Caco-2 (cell line): ENCODE measurements around the gene FRYL. TPM values are rescaled to one million over a fixed set of nuclear protein-coding genes. Genes with fewer than 3 reads are reported as not detected.
"Not testable (repeated sequence)": the region's sequence is repeated elsewhere in the genome, so short reads cannot be mapped to it uniquely, and the experiment has no call there.

Experiments
- BruUV-seq: library from RNA; stranded (reverse); fragments of 400-500 nt; replicated peaks from 2 replicates; lab custom pipeline; 2021; lab: Mats Ljungman, UMichigan
- CTCF ChIA-PET: fragments of 300-600 bp; sonication (Branson Sonifier 250); formaldehyde crosslinking; loops from one replicate; lab custom pipeline; 2022; ENCODE audit warnings: antibody characterized with exemption; lab: Charles Lee
- POLR2A ChIA-PET: fragments of 300-600 bp; sonication (Branson Sonifier 250); formaldehyde crosslinking; loops from one replicate; lab custom pipeline; 2022; ENCODE audit warnings: antibody characterized with exemption; lab: Charles Lee
- DNase-seq, 2 experiments: peaks; one replicate each; pipeline versions ENCODE4 v3.0.0 to v3.0.0-alpha.2; 2020 to 2022
- H3K27me3 ChIP-seq: replicated peaks from 2 replicates; pipeline ENCODE4 v1.6.0; 2011; ENCODE audit warnings: low read length; ENCODE audit not compliant: control insufficient read depth, insufficient read depth
- H3K36me3 ChIP-seq: 2 replicates; pipeline ENCODE4 v1.5.1; 2011; ENCODE audit warnings: low read length; ENCODE audit not compliant: control insufficient read depth, insufficient read depth
- H3K4me1 ChIP-seq: fragments of 250-450 bp; sonication (Bioruptor Pico); 2 replicates; pipeline ENCODE4 v1.5.1; 2020; ENCODE audit warnings: mild to moderate bottlenecking
- H3K4me3 ChIP-seq: 2 replicates; pipeline ENCODE4 v1.5.1; 2011; ENCODE audit warnings: low read depth, mild to moderate bottlenecking, control low read depth, low read length
- H3K9me3 ChIP-seq: fragments of 250-450 bp; sonication (Bioruptor Pico); 2 replicates; pipeline ENCODE4 v1.5.1; 2020; ENCODE audit warnings: mild to moderate bottlenecking, moderate library complexity
- H3K27ac Mint-ChIP-seq: one replicate; pipeline ENCODE4 v1.8.0; 2022; ENCODE audit warnings: mixed read lengths; ENCODE audit not compliant: unreplicated experiment
- H3K27me3 Mint-ChIP-seq: one replicate; pipeline ENCODE4 v1.8.0; 2022; ENCODE audit warnings: mixed read lengths; ENCODE audit not compliant: insufficient read depth, unreplicated experiment
- H3K36me3 Mint-ChIP-seq: one replicate; pipeline ENCODE4 v1.8.0; 2022; ENCODE audit warnings: mild to moderate bottlenecking, mixed read lengths; ENCODE audit not compliant: insufficient read depth, unreplicated experiment
- H3K4me1 Mint-ChIP-seq: one replicate; pipeline ENCODE4 v1.8.0; 2022; ENCODE audit warnings: low read depth, mixed read lengths; ENCODE audit not compliant: unreplicated experiment
- H3K4me3 Mint-ChIP-seq: one replicate; pipeline ENCODE4 v1.8.0; 2022; ENCODE audit warnings: mild to moderate bottlenecking, moderate library complexity, mixed read lengths; ENCODE audit not compliant: unreplicated experiment
- H3K9me3 Mint-ChIP-seq: one replicate; pipeline ENCODE4 v1.8.0; 2022; ENCODE audit warnings: mixed read lengths; ENCODE audit not compliant: unreplicated experiment
- CTCF ChIP-seq, 2 experiments: fragments of 200-600 bp in 1 of 2; IDR thresholded peaks; 1 replicate in 1 of 2; 2 replicates in 1 of 2; pipeline versions ENCODE4 v1.5.1 to v1.8.0; 2011 to 2022; ENCODE audit warnings: antibody characterized with exemption in 1 of 2, control low read depth in 1 of 2, inconsistent platforms in 1 of 2, low read depth in 1 of 2, low read length in 1 of 2, mild to moderate bottlenecking in 1 of 2, moderate library complexity in 1 of 2; ENCODE audit not compliant: insufficient read depth in 1 of 2, severe bottlenecking in 1 of 2, unreplicated experiment in 1 of 2
- intact Hi-C: fragments of 100-400 bp; cut with micrococcal nuclease; formaldehyde crosslinking; loops from one replicate; pipeline ENCODE4 v1.10.0; 2022; ENCODE audit not compliant: unreplicated experiment
- total RNA-seq: library from RNA; stranded (reverse); gene quantifications from 2 replicates; pipeline ENCODE4 v1.2.3, GENCODE V29; 2022

The FRYL gene
- total RNA-seq, 1 experiment from 2014 or later, result 27.4 TPM

GRCh38 chr4:48748949-48749596, 31.0 kb downstream of the FRYL start:
- ChIA-PET CTCF (interaction anchor here (0.6 kb wide), 1 partner anchor 516 kb away, joined by 3 read pairs; no protein-coding TSS in a partner anchor), POLR2A (interaction anchor here (0.6 kb wide), 1 partner anchor 48 kb away, joined by 4 read pairs; no protein-coding TSS in a partner anchor)
- no peaks in the 10 kb centered on the region for H3K27me3 Mint-ChIP-seq
- H3K9me3 Mint-ChIP-seq, result no peaks in the 10 kb centered on the region
- no peaks in the 10 kb centered on the region for H3K9me3 ChIP-seq
- no peak overlapping the region for H3K4me3 ChIP-seq
- H3K27ac Mint-ChIP-seq, result no peak overlapping the region
- H3K4me3 Mint-ChIP-seq, result no peak overlapping the region
- H3K4me1 Mint-ChIP-seq, result no peaks in the 10 kb centered on the region
- H3K4me1 ChIP-seq, result no peaks in the 10 kb centered on the region
- no TSS peak for BruUV-seq
- no peaks in the 10 kb centered on the region for H3K36me3 ChIP-seq
- H3K27me3 ChIP-seq, result no peaks in the 10 kb centered on the region
- intact Hi-C loops, result no loop called here
- H3K36me3 Mint-ChIP-seq, result no peaks in the 10 kb centered on the region
- DNase-seq, result no peak
- no peak for TF ChIP-seq CTCF (IDR thresholded peaks at IDR 0.05; ENCODE audit: insufficient read depth in 1 of 2, low read depth in 1 of 2, low read length in 1 of 2, severe bottlenecking in 1 of 2, unreplicated experiment in 1 of 2)

DNA sequence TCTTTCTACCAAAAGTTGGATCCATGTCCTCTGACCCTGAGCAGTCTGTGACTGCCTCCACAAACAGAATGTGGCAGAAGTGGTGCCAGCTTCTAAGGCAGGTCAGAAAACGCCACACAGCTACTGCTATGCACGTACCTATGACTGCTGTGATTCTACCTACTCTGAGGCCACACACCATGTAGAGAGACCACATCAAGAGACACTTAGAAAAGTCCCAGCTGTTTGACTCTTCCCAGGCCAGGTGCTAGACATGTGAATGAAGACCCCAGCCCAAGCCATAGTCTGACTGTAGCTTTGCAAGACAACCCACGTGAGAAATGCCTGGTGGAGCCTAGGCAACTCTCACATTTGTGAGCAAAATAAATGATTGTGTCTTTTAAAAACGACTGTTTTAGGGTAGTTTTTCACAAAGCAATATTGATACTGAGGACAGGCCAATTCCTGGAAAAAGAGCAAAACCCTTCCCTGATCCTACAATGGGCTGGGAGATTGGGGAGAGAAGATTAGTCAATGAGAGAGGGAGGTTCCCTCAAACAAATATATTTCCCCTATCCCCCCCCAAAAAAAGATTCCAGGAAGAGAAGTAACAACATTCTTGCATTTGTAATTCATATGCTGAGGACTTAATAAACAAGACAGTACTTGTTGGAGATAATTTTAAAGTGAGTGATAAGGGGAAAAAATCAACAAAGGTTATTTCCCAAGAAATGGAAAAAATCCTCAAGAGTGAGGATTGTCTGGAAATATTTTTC, 33.3 kb downstream of the FRYL start:
- BruUV-seq, result no TSS peak
- H3K36me3 ChIP-seq, result no peaks in the 10 kb centered on the region
- intact Hi-C loops, result no loop called here

DNA sequence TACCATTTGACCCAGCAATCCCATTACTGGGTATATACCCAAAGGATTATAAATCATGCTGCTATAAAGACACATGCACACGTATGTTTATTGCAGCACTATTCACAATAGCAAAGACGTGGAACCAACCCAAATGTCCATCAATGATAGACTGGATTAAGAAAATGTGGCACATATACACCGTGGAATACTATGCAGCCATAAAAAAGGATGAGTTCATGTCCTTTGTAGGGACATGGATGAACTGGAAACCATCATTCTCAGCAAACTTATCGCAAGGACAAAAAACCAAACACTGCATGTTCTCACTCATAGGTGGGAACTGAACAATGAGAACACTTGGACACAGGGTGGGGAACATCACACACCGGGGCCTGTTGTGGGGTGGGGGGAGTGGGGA, 34.9 kb downstream of the FRYL start:
- H3K9me3 ChIP-seq, intact Hi-C loops, H3K27me3 Mint-ChIP-seq, POLR2A ChIA-PET, DNase-seq, H3K36me3 ChIP-seq, H3K4me1 ChIP-seq, H3K9me3 Mint-ChIP-seq, H3K27me3 ChIP-seq, H3K4me3 Mint-ChIP-seq, CTCF ChIA-PET, H3K4me1 Mint-ChIP-seq, BruUV-seq, H3K4me3 ChIP-seq, H3K36me3 Mint-ChIP-seq, H3K27ac Mint-ChIP-seq: not testable (repeated sequence)

More for the DNA sequence above, 33.3 kb downstream of the FRYL start:
- Mint-ChIP-seq H3K27me3 (no peaks in the 10 kb centered on the region), H3K4me3 (no peak overlapping the region), H3K27ac (no peak overlapping the region), H3K9me3 (no peaks in the 10 kb centered on the region), H3K36me3 (peaks cover 6% of the 10 kb centered on the region), H3K4me1 (no peaks in the 10 kb centered on the region)
- H3K4me1 ChIP-seq, result no peaks in the 10 kb centered on the region
- H3K27me3 ChIP-seq, result no peaks in the 10 kb centered on the region
- ChIA-PET CTCF (no interaction called here), POLR2A (no interaction called here)
- H3K9me3 ChIP-seq, result no peaks in the 10 kb centered on the region
- no peak for TF ChIP-seq CTCF (IDR thresholded peaks at IDR 0.05; ENCODE audit: insufficient read depth in 1 of 2, low read depth in 1 of 2, low read length in 1 of 2, severe bottlenecking in 1 of 2, unreplicated experiment in 1 of 2)
- no peak for DNase-seq
- H3K4me3 ChIP-seq, result no peak overlapping the region
